Testis (tissue), 2 donors: ENCODE measurements around the gene RNF114.

Source experiments
- CTCF ChIP-seq, 3 experiments: fragments of 450-650 bp in 2 of 3; fragments of 200-600 bp in 1 of 3; sonication (generic) in 1 of 3; IDR thresholded peaks; one replicate each; pipeline ENCODE4 v1.5.1; 2016 to 2019; ENCODE audit warnings: antibody characterized with exemption in 3 of 3, mild to moderate bottlenecking in 2 of 3, moderate library complexity in 1 of 3
- POLR2A ChIP-seq: fragments of 450-650 bp; IDR thresholded peaks from one replicate; pipeline ENCODE4 v1.6.1; 2017; ENCODE audit warnings: antibody characterized with exemption, mild to moderate bottlenecking, moderate library complexity

- TF ChIP-seq CTCF (IDR thresholded peaks at IDR 0.05) (no peak), POLR2A (no peak)
Observed at GRCh38 chr20:49986049-49986448, 49.9 kb downstream of the RNF114 start.
